K562 (cell line): Measurements from ENCODE around the gene LLGL2. TPM values are rescaled to one million over a fixed set of nuclear protein-coding genes. Genes with fewer than 3 reads are reported as not detected.
A peak's percentile ranks its signal among the peaks of the same experiment; 100 is the strongest.

Experiments used
- ATAC-seq: fragments of 200-7000 bp; cut with Tn5 transposase; 3 replicates; pipeline ENCODE4 v1.9.1; 2020; ENCODE audit warnings: moderate library complexity
- BruUV-seq: library from RNA; stranded (reverse); fragments of 400-500 nt; replicated peaks from 2 replicates; lab custom pipeline; 2021; lab: Mats Ljungman, UMichigan
- CTCF ChIA-PET: fragments of 300-600 bp; formaldehyde crosslinking; extraction: SDS; loops from one replicate; lab custom pipeline; 2021; ENCODE audit warnings: low intra/inter-chr PET ratio; lab: Yijun Ruan, JAX
- POLR2A ChIA-PET: fragments of 300-600, 350-650 bp; sonication (Branson Sonifier 250); formaldehyde crosslinking; extraction: SDS; loops from one replicate; lab custom pipeline; 2021; ENCODE audit warnings: antibody characterized with exemption, inconsistent platforms; lab: Yijun Ruan, JAX
- DNase-seq, 4 experiments: peaks; one replicate each; pipeline versions ENCODE4 v3.0.0 to v3.0.0-alpha.2; 2011 to 2018; ENCODE audit warnings: low spot score in 3 of 4, mixed read lengths in 3 of 4; ENCODE audit errors: extremely low read depth in 1 of 4
- FAIRE-seq: peaks from 2 replicates; lab custom pipeline; 2011; peaks lifted over from hg19 to GRCh38; lab: Jason Lieb, UNC
- H2AFZ ChIP-seq: 2 replicates; pipeline ENCODE4 v1.6.0; 2011; ENCODE audit warnings: low read depth, low read length, control low read depth, inconsistent platforms
- H3K27ac ChIP-seq: fragments of 200-600 bp; 3 replicates; pipeline ENCODE4 v1.8.0; 2011; ENCODE audit warnings: low read depth, mild to moderate bottlenecking, control low read depth, inconsistent platforms, low read length, moderate library complexity, mixed read lengths; ENCODE audit errors: extremely low read depth
- H3K27me3 ChIP-seq, 2 experiments: fragments of 300-600 bp in 1 of 2; 2 replicates in 1 of 2; 3 replicates in 1 of 2; pipeline versions ENCODE4 v1.6.0 to v1.8.0; 2011; ENCODE audit warnings: inconsistent platforms in 2 of 2, low read length in 2 of 2, mild to moderate bottlenecking in 1 of 2, mixed read lengths in 1 of 2, moderate library complexity in 1 of 2; ENCODE audit not compliant: control insufficient read depth in 2 of 2, insufficient read depth in 2 of 2
- H3K36me3 ChIP-seq: fragments of 300-600 bp; 3 replicates; pipeline ENCODE4 v1.8.0; 2011; ENCODE audit warnings: mild to moderate bottlenecking, low read length, inconsistent platforms; ENCODE audit not compliant: control insufficient read depth, insufficient read depth
- H3K4me1 ChIP-seq, 2 experiments: fragments of 200-600 bp in 1 of 2; replicated peaks in 1 of 2; 2 replicates in 1 of 2; 3 replicates in 1 of 2; pipeline versions ENCODE4 v1.5.1 to v1.8.0; 2011; ENCODE audit warnings: inconsistent platforms in 2 of 2, low read length in 2 of 2, mild to moderate bottlenecking in 1 of 2, mixed read lengths in 1 of 2, moderate library complexity in 1 of 2; ENCODE audit not compliant: control insufficient read depth in 2 of 2, insufficient read depth in 2 of 2
- H3K4me2 ChIP-seq: 2 replicates; pipeline ENCODE4 v1.6.1; 2011; ENCODE audit warnings: low read length, control low read depth, inconsistent platforms, mixed read lengths; ENCODE audit not compliant: insufficient read depth
- H3K4me3 ChIP-seq: fragments of 200-600 bp; sonication (generic), shearing (Covaris generic); 2 replicates; pipeline ENCODE4 v1.5.1; 2016; ENCODE audit warnings: control low read depth, inconsistent platforms
- H3K79me2 ChIP-seq: fragments of 200-600 bp; 3 replicates; pipeline ENCODE4 v1.8.0; 2011; ENCODE audit warnings: low read length, inconsistent platforms; ENCODE audit not compliant: control insufficient read depth, insufficient read depth
- H3K9ac ChIP-seq, 2 experiments: 2 replicates each; pipeline versions ENCODE4 v1.6.0 to v1.6.1; 2011; ENCODE audit warnings: low read depth in 2 of 2, low read length in 2 of 2, control low read depth in 1 of 2, inconsistent platforms in 1 of 2, mild to moderate bottlenecking in 1 of 2, mixed read lengths in 1 of 2; ENCODE audit not compliant: insufficient read depth in 1 of 2
- H3K9me1 ChIP-seq: one replicate; pipeline ENCODE4 v1.6.0; 2011; ENCODE audit warnings: inconsistent platforms, mild to moderate bottlenecking, low read length, moderate library complexity; ENCODE audit not compliant: control insufficient read depth, insufficient read depth
- H3K9me3 ChIP-seq: replicated peaks from 2 replicates; pipeline ENCODE4 v1.5.1; 2011; ENCODE audit warnings: low read depth, low read length, inconsistent platforms; ENCODE audit not compliant: control insufficient read depth, insufficient read depth
- H4K20me1 ChIP-seq: replicated peaks from 2 replicates; pipeline ENCODE4 v1.6.1; 2011; ENCODE audit warnings: low read length, inconsistent platforms, mixed read lengths; ENCODE audit not compliant: control insufficient read depth, insufficient read depth
- CXXC5 ChIP-seq: fragments of 250-450 bp; sonication (Bioruptor Pico); IDR thresholded peaks from 2 replicates; pipeline ENCODE4 v1.8.0; 2022; ENCODE audit warnings: inconsistent platforms, mild to moderate bottlenecking, moderate library complexity
- ETV1 ChIP-seq: fragments of 450-650 bp; conservative IDR thresholded peaks from 2 replicates; pipeline ENCODE4 v1.6.1; 2016; ENCODE audit warnings: missing genetic modification characterization, control low read depth, low read depth, missing compliant biosample characterization
- ETV5 ChIP-seq: sonication (generic); formaldehyde crosslinking; IDR thresholded peaks from 2 replicates; pipeline ENCODE4 v1.4.0; 2020; ENCODE audit warnings: low read depth, mild to moderate bottlenecking, missing genetic modification reagents
- GABPA ChIP-seq: fragments of 200-800 bp; sonication (Bioruptor generic); conservative IDR thresholded peaks from 2 replicates; pipeline ENCODE4 v1.6.1; 2016; ENCODE audit warnings: low read depth, missing genetic modification characterization, missing compliant biosample characterization
- KLF13 ChIP-seq: fragments of 450-650 bp; IDR thresholded peaks from 2 replicates; pipeline ENCODE4 v1.6.1; 2016; ENCODE audit warnings: missing genetic modification characterization, low read depth, mild to moderate bottlenecking, missing compliant biosample characterization, moderate library complexity, borderline replicate concordance
- MIER1 ChIP-seq: fragments of 450-650 bp; IDR thresholded peaks from 2 replicates; pipeline ENCODE4 v1.6.1; 2016; ENCODE audit warnings: antibody characterized with exemption, mild to moderate bottlenecking, low read depth
- NEUROD1 ChIP-seq: fragments of 150-350 bp; IDR thresholded peaks from 2 replicates; pipeline ENCODE4 v1.6.1; 2014; ENCODE audit warnings: borderline replicate concordance, low read length, low read depth; ENCODE audit not compliant: partially characterized antibody
- NFXL1 ChIP-seq: fragments of 450-650 bp; formaldehyde crosslinking; IDR thresholded peaks from 2 replicates; pipeline ENCODE4 v1.4.0; 2021; ENCODE audit warnings: mild to moderate bottlenecking
- NONO ChIP-seq, 2 experiments: fragments of 200-400 bp in 1 of 2; fragments of 450-650 bp in 1 of 2; formaldehyde crosslinking in 1 of 2; IDR thresholded peaks; 2 replicates each; pipeline ENCODE4 v1.6.1; 2017; ENCODE audit warnings: low read depth in 2 of 2, mild to moderate bottlenecking in 2 of 2, moderate library complexity in 2 of 2, low read length in 1 of 2
- NRF1 ChIP-seq, 2 experiments: fragments of 450-650 bp; IDR thresholded peaks in 1 of 2; conservative IDR thresholded peaks in 1 of 2; 2 replicates each; pipeline ENCODE4 v1.6.1; 2014; ENCODE audit warnings: mild to moderate bottlenecking in 2 of 2
- PHB ChIP-seq: fragments of 250-450 bp; sonication (Bioruptor Pico); IDR thresholded peaks from 2 replicates; pipeline ENCODE4 v1.5.0; 2021
- PRMT5 ChIP-seq: sonication (generic); formaldehyde crosslinking; IDR thresholded peaks from 2 replicates; pipeline ENCODE4 v1.5.0; 2020; ENCODE audit warnings: missing genetic modification reagents
- SIN3A ChIP-seq, 2 experiments: fragments of 150-350 bp in 1 of 2; IDR thresholded peaks; 2 replicates each; pipeline ENCODE4 v1.6.1; 2011 to 2016; ENCODE audit warnings: borderline replicate concordance in 2 of 2, low read depth in 2 of 2, low read length in 2 of 2, mild to moderate bottlenecking in 2 of 2, moderate library complexity in 2 of 2; ENCODE audit not compliant: control insufficient read depth in 1 of 2
- TBP ChIP-seq: optimal IDR thresholded peaks from 2 replicates; pipeline ENCODE3; 2011; ENCODE audit warnings: low read depth, low read length, improper control_type of control experiment
- XRCC5 ChIP-seq: fragments of 200-400 bp; formaldehyde crosslinking; IDR thresholded peaks from 2 replicates; pipeline ENCODE4 v1.6.1; 2017; ENCODE audit warnings: low read depth, mild to moderate bottlenecking, low read length
- ZNF282 ChIP-seq: sonication (generic); formaldehyde crosslinking; IDR thresholded peaks from 2 replicates; pipeline ENCODE4 v1.8.1; 2023; ENCODE audit warnings: missing genetic modification reagents
- ZNF699 ChIP-seq: fragments of 250-450 bp; sonication (Bioruptor Pico); IDR thresholded peaks from 2 replicates; pipeline ENCODE4 v1.8.0; 2021; ENCODE audit warnings: mild to moderate bottlenecking, moderate library complexity; ENCODE audit not compliant: insufficient replicate concordance
- WGBS: fragments of 100-300 bp; shearing (Covaris generic); methylation state at CpG from one replicate; pipeline ENCODE4 v1.1.6; 2016; ENCODE audit warnings: low coverage, mixed read lengths; ENCODE audit not compliant: insufficient coverage; ENCODE audit errors: missing lambda C conversion rate; 5-methylcytosine and 5-hydroxymethylcytosine counted together
- in situ Hi-C: fragments of 300-500 bp; cut with MboI; formaldehyde crosslinking; loops from 4 replicates; pipeline ENCODE4 v1.15.0; 2018; ENCODE audit warnings: inconsistent platforms, mixed read lengths
- intact Hi-C: fragments of 100-400 bp; cut with micrococcal nuclease; formaldehyde crosslinking; loops from 2 replicates; pipeline ENCODE4 v1.14.2; 2022
- polyA plus RNA-seq, 8 experiments: library from polyadenylated mRNA; depleted of rRNA in 4 of 8; stranded (reverse) in 5 of 8; unstranded in 3 of 8; fragments of >200 nt; fragmentation: Nextera tagmentation in 2 of 8; fragmentation: Illumina TruSeq in 1 of 8; extraction: Ambion mirVana in 2 of 8; extraction: Trizol in 1 of 8; gene quantifications; 2 replicates each; pipeline versions ENCODE4 v1.2.1 to v1.2.3, GENCODE V29; 2011 to 2014; ENCODE audit warnings: inconsistent platforms in 1 of 8, missing spikeins in 1 of 8
- total RNA-seq, 7 experiments: library from RNA; depleted of rRNA in 6 of 7; stranded (reverse); fragments of >200 nt in 6 of 7; fragmentation: Illumina TruSeq in 2 of 7; extraction: Trizol in 2 of 7; gene quantifications; 2 replicates each; pipeline versions ENCODE4 v1.2.1 to v1.2.3, GENCODE V29; 2011 to 2021; ENCODE audit warnings: low replicate concordance in 1 of 7
- TF ChIP-seq, protein P1 (sequence below): sonication (generic); formaldehyde crosslinking; IDR thresholded peaks from 2 replicates; pipeline ENCODE4 v1.4.0; 2020; ENCODE audit warnings: mild to moderate bottlenecking, missing genetic modification reagents
- TF ChIP-seq, protein P2 (sequence below), 2 experiments: fragments of 450-650 bp; conservative IDR thresholded peaks; 2 replicates each; pipeline ENCODE4 v1.6.1; 2017; ENCODE audit warnings: mild to moderate bottlenecking in 2 of 2, moderate library complexity in 2 of 2

Gene LLGL2
- total and polyA plus RNA-seq, 9 of the 15 experiments (the other 6 are each of a cell fraction or from before 2014, with no cell fraction given) = 0.32 to 24.4 (median 10.2) TPM

DNA sequence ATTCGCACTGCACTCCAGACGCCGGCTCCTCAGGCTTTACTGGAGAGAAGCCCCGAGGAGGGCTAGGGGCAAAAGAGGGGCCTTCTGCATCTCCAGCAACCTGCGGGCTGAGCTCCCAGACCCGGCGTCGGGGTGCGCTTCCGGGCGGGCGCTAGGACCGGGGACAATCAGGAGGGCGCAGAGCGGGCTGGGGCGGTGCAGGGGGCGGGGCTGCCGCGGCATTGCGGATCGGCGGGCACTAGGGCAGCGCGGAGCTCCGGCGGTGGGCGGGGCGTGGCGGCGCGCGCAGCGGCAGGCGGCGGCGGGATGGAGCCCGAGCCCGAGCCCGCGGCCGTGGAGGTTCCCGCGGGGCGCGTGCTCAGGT, 9.3 kb upstream of the LLGL2 start, which contains the start of gene TSEN54:
Gene TSEN54, plus strand, starts transcription at position 274 of the 364 bp plus-strand sequence. Its CDS starts 33 bp downstream, at position 307.
- peak; percentile 58 for FAIRE-seq
- Histone ChIP-seq H3K9me1 (peaks cover 5% of the 10 kb centered on the region), H3K27ac (peak within 1 kb of the TSS; percentile 36), H3K4me2 (peak within 1 kb of the TSS; percentile 87), H3K36me3 (peaks cover 37% of the 10 kb centered on the region; the same call in 2 of the 3 replicates), H2AFZ (peak within 1 kb of the TSS; percentile 95), H3K9ac (peak within 1 kb of the TSS; percentile 47 to 93), H3K4me3 (peak within 1 kb of the TSS; percentile 91), H3K9me3 (no peaks in the 10 kb centered on the region), H3K27me3 (no peaks in the 10 kb centered on the region), H3K79me2 (peaks cover 10% of the 10 kb centered on the region), H3K4me1 (peaks cover 34 to 62% of the 10 kb centered on the region in 2 experiments), H4K20me1 (peaks cover 15% of the 10 kb centered on the region)
- intact Hi-C loops = loop anchor here (5.0 kb wide), 2 partner anchors 71 to 236 kb away; partner anchors contain the start of gene MYO15B
- in situ Hi-C loops = no loop called here
- peak; percentile 91 to 97 (median 94) for DNase-seq
- BruUV-seq = no TSS peak
- WGBS = 0% methylated on average over 17 of the region's 45 CpGs
- POLR2A ChIA-PET = interaction anchor here (0.6 to 1.6 kb wide), 6 partner anchors 9 to 68 kb away, joined by 3 to 5 read pairs (median 4); partner anchors contain the start of gene LLGL2
- CTCF ChIA-PET = interaction anchor here (0.6 to 2.2 kb wide), 7 partner anchors 9 to 226 kb away, joined by 3 to 17 read pairs (median 3); partner anchors contain the start of gene LLGL2
- ATAC-seq = peak; percentile 90
- TF ChIP-seq, protein P1, sequence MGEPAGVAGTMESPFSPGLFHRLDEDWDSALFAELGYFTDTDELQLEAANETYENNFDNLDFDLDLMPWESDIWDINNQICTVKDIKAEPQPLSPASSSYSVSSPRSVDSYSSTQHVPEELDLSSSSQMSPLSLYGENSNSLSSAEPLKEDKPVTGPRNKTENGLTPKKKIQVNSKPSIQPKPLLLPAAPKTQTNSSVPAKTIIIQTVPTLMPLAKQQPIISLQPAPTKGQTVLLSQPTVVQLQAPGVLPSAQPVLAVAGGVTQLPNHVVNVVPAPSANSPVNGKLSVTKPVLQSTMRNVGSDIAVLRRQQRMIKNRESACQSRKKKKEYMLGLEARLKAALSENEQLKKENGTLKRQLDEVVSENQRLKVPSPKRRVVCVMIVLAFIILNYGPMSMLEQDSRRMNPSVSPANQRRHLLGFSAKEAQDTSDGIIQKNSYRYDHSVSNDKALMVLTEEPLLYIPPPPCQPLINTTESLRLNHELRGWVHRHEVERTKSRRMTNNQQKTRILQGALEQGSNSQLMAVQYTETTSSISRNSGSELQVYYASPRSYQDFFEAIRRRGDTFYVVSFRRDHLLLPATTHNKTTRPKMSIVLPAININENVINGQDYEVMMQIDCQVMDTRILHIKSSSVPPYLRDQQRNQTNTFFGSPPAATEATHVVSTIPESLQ (CRISPR knock-in tag) = 0 out of 2 replicates have a peak, but pooled peaks have one; percentile 82
- TF ChIP-seq PRMT5 (CRISPR knock-in tag) (no peak), NONO (IDR thresholded peaks at IDR 0.05; ENCODE audit: low read depth in 2 of 2, low read length in 1 of 2) (0 out of 4 replicates have a peak, but pooled peaks of 1 of the 2 experiments have one; percentile 19), SIN3A (IDR thresholded peaks at IDR 0.05; ENCODE audit: borderline replicate concordance in 2 of 2, control insufficient read depth in 1 of 2, low read depth in 2 of 2, low read length in 2 of 2) (peak; percentile 59 to 90), TBP (no peak), ETV5 (peak; percentile 95), NEUROD1 (peak; percentile 92), ETV1 (tag) (peak; percentile 88), ZNF282 (no peak), XRCC5 (peak; percentile 10; the same call in 1 of the 2 replicates), PHB (no peak), ZNF699 (CRISPR knock-in tag) (no peak), NRF1 (conservative IDR thresholded peaks at IDR 0.05 in 1 of 2, IDR thresholded peaks at IDR 0.05 in 1 of 2) (peak in 1 of 2 experiments; percentile 26; a peak in 1 of 4 replicates), NFXL1 (CRISPR knock-in tag) (no peak), MIER1 (peak; percentile 92; the same call in 1 of the 2 replicates), GABPA (tag) (peak; percentile 65), KLF13 (tag) (peak; percentile 71), CXXC5 (peak; percentile 77)
- TF ChIP-seq, protein P2, sequence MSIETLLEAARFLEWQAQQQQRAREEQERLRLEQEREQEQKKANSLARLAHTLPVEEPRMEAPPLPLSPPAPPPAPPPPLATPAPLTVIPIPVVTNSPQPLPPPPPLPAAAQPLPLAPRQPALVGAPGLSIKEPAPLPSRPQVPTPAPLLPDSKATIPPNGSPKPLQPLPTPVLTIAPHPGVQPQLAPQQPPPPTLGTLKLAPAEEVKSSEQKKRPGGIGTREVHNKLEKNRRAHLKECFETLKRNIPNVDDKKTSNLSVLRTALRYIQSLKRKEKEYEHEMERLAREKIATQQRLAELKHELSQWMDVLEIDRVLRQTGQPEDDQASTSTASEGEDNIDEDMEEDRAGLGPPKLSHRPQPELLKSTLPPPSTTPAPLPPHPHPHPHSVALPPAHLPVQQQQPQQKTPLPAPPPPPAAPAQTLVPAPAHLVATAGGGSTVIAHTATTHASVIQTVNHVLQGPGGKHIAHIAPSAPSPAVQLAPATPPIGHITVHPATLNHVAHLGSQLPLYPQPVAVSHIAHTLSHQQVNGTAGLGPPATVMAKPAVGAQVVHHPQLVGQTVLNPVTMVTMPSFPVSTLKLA (conservative IDR thresholded peaks at IDR 0.05) = peak in 1 of 2 experiments; percentile 29; a peak in 2 of 4 replicates
